HG03097 (cell line): ENCODE results near the gene CTNNA1.
"Not testable (repeated sequence)": the region's sequence is repeated elsewhere in the genome, so short reads cannot be mapped to it uniquely, and the experiment has no call there.

Experiments used
- ATAC-seq: cut with Tn5 transposase; IDR thresholded peaks from one replicate; pipeline ENCODE4 v1.9.1; 2021; ENCODE audit not compliant: unreplicated experiment, low FRiP score

Gene CTNNA1

GRCh38 chr5:138803935-138804334 is 50.7 kb downstream of the CTNNA1 start:
- no peak for ATAC-seq

DNA sequence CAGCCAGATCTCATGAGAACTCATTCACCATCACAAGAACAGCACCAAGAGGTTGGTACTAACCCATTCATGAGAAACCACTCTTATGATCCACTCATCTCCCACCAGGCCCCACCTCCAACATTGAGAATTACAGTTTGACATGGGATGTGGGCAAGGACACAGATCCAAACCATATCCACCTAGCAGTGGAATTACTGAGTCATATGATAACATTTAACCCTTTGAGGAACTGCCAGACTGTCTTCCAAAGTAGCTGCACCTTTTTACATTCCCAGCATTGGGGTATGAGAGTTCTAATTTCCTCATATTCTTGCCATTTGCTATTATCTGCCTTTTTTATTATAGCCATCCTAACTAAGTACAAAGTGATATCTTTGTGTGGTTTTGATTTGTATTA is 51.9 kb downstream of the CTNNA1 start:
- no peak for ATAC-seq

GRCh38 chr5:138807182-138807581 is 54.0 kb downstream of the CTNNA1 start:
- ATAC-seq = no peak

DNA sequence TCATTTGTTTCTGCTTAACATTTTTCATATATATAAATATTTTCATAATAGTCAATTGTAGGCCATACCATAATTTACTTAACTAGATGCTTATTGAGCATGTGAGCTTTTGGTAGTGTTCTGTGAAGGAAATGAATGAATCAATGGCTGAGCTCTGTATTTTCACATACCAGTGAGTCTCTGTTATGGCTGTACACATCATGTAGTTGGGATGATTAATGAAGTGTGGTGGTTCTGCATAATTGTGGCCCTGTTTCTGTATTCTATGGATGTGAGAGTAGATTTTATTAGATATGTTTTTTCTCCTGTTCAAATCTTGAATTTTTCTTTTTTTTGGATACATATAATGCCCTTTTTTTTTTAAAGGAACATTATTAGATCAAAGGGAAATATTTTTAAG is 56.2 kb downstream of the CTNNA1 start:
- no peak for ATAC-seq

DNA sequence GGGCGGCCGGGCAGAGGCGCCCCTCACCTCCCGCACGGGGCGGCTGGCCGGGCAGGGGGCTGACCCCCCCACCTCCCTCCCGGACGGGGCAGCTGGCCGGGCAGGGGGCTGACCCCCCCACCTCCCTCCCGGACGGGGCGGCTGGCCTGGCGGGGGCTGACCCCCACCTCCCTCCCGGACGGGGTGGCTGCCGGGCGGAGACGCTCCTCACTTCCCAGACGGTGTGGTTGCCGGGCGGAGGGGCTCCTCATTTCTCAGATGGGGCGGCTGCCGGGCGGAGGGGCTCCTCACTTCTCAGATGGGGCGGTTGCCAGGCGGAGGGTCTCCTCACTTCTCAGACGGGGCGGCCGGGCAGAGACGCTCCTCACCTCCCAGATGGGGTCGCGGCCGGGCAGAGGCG is 57.6 kb downstream of the CTNNA1 start:
- not testable (repeated sequence) for ATAC-seq

DNA sequence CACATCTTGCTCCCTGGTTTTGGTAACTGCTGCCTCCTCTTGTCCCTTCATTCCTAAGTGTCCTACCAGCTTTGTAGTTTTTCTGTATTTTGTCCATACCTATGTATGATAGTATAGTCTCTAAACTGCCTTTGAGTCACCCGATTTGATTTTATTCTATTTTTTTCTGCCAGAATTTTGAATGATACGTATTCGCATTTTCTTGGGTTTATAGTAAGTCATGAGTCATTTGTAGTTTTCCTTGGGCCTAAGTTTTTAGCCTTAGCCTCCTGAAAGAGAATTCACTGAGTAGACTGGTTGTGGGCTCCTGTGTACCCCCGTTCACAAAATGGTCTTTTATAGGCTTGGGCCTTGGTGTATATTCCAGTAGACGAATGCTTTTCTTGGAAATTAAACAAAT is 62.3 kb downstream of the CTNNA1 start:
- ATAC-seq = no peak

- no peak for ATAC-seq
These were observed 64.0 kb downstream of the CTNNA1 start for GRCh38 chr5:138817241-138817640.

DNA sequence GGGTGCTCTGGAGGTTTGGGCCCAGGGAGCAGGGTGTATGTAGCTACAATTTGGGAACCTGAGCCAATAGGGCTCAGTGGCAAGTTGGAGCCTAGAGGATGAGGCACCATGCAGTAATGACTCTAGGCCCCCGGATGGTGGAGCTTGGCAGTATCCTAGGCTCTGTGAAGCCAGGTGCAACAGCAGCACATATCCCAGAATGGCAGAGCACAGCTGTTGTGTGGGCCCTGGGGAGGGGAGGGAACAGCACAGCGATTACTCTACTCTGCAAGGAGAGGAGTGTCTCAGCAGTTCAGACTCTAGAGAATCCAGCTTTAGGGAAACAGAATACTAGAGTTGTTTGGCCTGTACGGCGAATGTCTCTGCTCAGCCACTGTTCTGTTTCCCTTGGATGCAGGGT is 65.9 kb downstream of the CTNNA1 start:
- ATAC-seq = no peak

DNA sequence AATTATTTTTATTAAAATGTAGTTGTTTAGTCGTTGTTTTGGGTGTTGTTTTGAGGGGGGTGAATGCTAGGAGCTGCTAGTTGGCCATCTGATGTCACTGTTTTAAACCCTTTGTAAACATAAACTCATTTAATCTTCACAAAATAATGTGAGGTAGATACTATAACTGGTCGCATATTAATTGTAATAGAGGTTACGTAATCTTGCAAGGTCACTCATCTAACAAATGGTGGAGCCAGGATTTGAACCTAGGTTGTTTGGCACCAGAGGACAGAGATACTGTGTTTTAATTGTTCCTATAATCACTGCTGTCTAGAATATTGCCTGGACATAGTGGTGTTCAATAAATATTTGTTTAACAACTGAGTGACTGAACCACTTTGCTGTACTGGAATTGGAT is 67.5 kb downstream of the CTNNA1 start:
- no peak for ATAC-seq

DNA sequence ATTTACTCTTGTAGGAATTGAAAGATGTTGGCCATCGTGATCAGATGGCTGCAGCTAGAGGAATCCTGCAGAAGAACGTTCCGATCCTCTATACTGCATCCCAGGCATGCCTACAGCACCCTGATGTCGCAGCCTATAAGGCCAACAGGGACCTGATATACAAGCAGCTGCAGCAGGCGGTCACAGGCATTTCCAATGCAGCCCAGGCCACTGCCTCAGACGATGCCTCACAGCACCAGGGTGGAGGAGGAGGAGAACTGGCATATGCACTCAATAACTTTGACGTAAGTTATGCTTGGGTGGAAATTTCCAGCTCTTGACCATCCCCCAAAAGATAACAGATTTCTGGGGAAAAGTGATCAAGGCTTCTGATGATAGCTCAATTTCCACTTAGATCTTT is 71.3 kb downstream of the CTNNA1 start:
- no peak for ATAC-seq

GRCh38 chr5:138824924-138825863 is 72.0 kb downstream of the CTNNA1 start:
- ATAC-seq = no peak

DNA sequence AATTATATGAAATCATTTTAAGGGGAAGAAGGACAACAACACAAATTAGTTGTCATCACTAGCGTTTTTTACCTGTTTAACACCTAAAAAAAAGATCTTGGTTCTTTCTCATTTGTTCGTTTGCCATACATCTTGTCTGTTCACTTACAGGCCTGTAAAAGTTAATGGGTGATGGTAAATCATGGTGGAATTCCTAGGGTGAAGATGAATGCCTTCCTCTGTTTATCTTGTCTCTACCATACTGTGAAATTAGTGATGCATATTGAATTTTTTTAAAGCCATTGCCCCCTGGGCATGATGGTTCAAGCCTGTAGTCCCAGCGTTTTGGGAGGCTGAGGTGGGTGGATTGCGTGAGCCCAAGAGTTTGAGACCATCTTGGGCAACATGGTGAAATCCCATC is 75.3 kb downstream of the CTNNA1 start:
- no peak for ATAC-seq

DNA sequence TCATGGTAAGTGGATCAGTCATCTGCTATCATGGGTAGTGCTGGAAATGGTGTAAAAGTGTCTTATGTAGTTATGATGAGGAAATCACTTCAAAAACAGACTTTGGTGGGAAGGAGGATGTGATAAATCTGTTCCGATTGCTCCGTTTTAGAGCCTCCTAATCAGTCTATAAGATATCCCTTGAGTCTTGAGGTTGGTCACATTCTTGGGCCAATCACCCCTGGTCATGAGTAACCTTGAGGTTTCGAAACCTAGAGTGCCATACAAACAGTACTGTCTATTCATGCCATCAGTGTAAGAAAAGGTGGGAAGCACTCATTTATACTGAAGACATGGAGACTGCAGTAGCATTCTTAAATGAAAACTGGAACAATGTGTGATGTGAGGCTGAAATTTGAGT is 76.1 kb downstream of the CTNNA1 start:
- ATAC-seq = no peak

- no peak for ATAC-seq
These were observed 78.5 kb downstream of the CTNNA1 start for GRCh38 chr5:138831703-138832102.

DNA sequence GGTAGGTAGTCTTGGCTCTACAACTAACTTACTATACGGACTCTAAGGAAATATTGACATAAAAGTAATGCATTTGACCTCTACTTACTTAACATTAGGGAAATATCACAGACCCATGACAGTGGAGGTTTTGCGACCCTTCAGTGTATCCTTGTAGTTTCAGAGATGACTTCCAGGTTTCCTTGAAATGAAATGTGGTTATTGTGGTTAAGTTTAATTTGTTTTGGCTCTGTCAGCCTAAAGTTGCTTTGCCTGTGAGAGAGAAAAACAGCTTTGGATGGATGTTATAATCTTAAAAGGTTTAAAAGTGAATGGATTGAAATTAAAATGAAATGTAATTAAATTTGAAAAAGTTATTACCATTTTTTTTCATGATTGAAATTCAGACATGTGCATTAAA is 79.0 kb downstream of the CTNNA1 start:
- no peak for ATAC-seq

DNA sequence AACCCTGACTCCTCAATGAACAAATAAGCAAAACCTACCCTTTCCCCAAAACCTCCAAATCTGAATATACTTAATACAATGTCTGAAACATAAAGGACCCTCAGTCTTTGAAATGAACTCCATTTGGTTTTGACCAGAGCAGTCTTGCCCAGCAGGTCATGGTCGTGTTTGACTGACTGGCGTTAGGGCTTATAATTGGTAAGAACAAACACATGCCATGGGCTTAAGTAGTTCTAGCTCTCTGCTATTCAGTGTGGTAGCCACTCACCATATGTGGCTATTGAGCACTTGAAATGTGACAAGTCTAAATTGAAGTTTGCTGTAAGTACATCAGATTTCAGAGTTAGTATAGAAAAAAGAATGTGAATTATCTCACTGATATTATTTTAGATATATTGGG is 79.9 kb downstream of the CTNNA1 start:
- no peak for ATAC-seq

DNA sequence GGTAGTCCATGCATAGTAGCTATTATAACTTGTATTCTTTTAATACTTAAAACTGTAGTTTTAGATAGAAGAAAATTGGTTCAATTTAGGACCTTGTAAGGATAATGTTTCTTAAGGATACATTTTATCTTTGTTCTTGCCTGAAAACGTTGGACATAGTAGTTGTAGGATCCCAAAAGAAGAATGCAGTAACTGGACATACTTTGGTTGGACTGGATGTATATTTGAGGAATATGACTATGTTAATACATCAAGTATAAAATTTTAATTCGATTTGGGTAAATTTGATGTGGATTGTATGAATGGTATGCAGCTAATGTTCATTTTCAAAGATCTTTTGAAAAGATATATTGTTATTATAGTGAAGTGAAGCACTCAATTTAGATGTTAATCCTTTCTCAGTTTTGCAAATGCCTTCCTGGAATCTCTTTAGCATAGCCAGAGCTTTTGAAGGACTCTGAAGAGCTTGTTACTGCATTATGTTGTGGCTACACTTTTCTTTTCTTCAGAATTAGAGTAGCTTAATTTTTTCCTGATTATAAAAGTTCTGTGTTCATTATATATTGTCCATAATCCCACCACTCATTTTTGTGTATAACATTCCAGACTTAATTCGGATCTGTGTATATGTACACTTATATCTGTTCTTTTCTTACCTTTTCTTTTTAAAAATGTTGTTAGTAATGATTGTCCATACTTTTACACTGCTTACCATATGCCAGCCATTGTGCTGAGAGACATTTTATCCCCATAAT is 80.7 kb downstream of the CTNNA1 start:
- ATAC-seq = no peak

DNA sequence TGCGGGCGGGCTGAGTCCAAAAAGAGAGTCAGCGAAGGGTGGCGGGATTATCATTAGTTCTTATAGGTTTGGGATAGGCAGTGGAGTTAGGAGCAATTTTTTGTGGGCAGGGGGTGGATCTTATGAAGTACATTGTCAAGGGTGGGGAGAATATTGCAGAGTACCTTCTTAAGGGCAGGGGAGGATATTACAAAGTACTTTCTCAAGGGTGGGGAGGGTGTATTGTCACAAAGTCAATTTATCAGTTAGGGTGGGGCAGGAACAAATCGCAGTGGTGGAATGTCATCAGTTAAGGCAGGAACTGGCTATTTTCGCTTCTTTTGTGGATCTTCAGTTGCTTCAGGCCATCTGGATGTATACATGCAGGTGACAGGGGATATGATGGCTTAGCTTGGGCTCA is 81.6 kb downstream of the CTNNA1 start:
- ATAC-seq = not testable (repeated sequence)

DNA sequence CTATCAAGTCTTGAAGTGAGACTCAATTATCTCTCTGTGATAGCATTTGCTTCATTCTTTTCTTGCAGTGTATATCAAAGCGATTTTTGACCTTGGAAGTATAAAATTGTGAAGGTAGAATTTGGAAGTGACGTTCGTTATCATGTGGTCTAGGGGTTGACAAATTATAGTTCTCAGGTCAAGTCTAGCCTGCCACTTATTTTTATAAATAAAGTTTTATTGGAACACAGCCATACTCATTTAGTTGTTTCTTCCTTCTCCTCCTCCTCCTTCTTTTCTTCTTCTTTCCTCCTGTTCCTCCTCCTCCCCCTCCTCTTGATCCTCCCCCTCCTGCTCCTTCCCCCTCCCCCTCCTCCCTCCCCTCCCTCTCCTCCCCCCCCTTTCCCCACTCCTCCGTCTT is 83.9 kb downstream of the CTNNA1 start:
- no peak for ATAC-seq

- no peak for ATAC-seq
These were observed 86.9 kb downstream of the CTNNA1 start for GRCh38 chr5:138840103-138840502.

DNA sequence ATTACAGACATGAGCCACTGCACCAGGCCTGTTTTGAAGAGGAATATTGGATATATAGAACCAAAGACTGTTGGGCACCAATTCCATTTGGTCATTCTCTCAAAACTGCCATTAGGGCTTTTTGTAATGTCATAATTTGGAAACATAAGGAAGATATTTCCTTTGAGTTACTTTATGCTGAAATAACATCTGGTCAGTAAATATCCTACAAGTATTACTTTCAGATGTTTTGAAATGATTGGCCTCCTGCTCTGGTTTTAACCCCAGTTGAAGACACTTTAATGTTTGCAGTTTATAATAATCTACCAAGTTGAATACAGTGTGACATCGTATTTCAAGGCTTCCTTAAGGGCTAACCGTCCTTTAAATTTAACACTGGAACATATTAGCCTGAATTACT is 88.3 kb downstream of the CTNNA1 start:
- no peak for ATAC-seq
